Non-pigmented ciliary epithelial cell (primary cell): ENCODE results near the gene TMEM95.

Source experiments
- DNase-seq: peaks from one replicate; pipeline ENCODE4 v3.0.0-alpha.2; 2010; ENCODE audit warnings: low read depth

The TMEM95 gene

DNA sequence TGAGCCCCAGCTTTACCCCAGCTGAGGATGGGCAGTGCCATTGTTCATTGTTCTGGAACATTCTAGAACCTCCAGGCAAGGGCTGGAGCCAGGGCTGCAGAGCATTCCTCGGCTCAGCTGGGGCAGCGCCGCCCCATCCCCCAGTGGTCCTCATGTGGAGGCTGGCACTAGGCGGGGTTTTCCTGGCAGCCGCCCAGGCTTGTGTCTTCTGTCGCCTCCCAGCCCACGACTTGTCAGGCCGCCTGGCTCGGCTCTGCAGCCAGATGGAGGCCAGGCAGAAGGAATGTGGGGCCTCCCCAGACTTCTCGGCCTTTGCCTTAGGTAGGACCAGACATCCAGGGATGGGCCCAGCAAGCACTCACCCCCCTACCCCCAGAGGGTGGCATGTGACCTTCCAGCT lies at the start of gene TMEM95:
TMEM95 (plus strand) TSS at position 104 of the 400 bp plus-strand sequence; CDS start at position 153, 49 bp downstream.
- no peak for DNase-seq

GRCh38 chr17:7306911-7307685 lies 47.9 kb upstream of the TMEM95 start, which contains the start of gene EIF5A:
EIF5A (plus strand) TSS chr17:7307628; CDS start chr17:7309636, 2,008 bp downstream.
- peak; percentile 100 for DNase-seq

DNA sequence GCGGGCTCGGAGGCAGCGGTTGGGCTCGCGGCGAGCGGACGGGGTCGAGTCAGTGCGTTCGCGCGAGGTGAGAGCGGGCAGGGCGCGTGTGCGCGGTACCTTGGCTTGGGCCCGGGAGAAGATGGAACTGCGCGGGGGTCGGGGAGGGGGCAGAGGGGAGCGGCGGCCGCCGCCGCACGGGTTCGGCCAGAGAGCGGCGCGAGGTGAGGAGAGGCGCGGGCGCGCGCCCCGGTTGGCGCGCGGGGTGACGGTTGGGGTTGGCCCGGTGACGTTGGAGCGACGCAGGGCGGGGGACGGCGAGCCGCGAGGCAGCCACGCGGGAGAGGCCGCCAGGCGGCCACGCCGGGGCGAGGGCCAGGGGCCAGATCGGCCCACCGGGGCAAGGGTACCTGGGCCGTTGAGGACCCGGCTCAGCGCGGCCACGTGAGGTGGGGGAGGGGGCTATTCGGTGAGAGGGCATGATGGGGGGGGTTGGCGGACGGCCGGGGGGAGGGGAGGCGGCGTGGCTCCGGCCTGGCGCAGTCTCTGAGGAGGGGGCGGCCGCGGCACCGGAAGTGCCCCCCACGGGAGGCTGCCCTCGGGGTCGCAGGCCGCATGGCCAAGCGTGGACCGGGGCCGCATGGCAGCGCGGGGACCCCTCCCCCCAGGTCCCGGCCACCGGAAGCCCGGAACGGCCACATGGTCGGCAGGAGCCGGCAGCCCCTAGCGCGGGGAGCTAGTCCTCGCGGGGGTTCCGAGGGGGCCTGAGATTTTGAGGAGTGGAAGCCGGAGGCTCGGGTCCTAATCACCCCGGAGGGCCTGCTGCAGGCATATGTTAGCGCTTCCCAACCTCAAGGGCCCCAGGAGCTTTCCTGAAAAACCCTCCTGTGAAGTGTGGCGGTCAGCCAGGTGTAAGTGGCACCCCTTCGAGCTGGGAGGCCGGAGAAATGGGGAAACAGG lies 47.0 kb upstream of the TMEM95 start:
- DNase-seq = no peak

- DNase-seq = peak; percentile 45
These were observed 46.1 kb upstream of the TMEM95 start for GRCh38 chr17:7308625-7309433.

DNA sequence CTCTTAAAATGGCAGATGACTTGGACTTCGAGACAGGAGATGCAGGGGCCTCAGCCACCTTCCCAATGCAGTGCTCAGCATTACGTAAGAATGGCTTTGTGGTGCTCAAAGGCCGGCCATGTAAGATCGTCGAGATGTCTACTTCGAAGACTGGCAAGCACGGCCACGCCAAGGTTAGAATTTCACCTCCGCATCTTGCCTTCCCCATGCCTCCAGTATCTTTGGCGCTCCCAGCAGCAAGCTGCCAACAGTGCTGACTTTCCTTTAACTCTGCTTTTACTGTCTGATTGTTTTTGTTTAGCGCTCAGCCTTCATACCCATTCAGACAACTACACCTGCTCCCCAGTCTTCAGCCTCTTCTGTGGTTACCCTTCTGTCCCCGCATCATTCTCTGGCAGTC lies 45.3 kb upstream of the TMEM95 start:
- DNase-seq = no peak

DNA sequence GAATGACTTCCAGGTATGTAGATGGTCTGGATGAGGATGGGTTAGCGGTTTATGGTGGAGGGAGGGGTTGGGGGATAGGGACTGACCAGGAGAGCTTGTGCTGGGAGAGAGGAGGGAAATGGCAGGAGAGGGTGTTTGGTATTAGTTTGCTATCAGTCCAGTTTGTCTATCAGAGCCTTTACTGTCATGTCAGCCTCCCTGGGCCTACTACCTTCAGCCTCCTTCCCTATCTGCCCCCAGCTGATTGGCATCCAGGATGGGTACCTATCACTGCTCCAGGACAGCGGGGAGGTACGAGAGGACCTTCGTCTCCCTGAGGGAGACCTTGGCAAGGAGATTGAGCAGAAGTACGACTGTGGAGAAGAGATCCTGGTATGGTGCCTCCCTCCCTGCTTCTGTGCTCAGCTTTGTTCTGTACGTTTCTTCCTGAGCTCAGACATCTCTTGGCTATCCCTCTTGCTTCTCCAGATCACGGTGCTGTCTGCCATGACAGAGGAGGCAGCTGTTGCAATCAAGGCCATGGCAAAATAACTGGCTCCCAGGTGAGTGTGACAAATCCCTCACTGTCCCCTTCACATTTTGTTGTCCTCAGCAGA lies 43.7 kb upstream of the TMEM95 start:
- no peak for DNase-seq

DNA sequence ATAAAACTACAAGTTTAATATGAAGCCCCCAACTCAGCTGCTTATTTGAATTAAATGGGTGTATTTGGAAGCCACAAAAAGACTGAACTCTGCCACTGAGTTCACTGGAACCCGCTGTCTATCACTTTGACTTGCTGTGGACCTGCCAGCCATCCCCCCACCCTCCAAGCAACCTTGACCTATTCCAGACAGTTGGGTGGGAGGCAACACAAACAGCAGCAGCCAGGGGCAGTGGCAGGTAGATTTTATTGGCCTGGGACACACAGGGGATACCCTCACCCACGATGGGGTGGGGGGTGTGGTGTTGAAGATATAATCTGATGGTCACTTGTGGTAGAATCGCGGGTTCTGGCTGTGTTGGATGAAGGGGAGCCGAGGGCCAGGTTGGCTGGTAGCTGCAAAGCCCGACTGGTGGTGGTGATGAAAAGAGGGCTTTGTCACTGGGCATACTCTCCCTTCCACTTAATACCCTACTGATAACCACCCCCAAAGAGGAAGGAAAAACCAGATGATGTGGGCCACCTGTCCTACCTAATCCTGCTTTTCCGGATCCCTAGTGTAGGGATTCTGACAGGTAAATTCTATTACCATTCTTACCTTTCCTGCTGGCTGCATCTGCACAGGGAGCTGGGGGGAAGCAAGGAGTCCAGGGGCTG lies 42.4 kb upstream of the TMEM95 start:
- DNase-seq = no peak

GRCh38 chr17:7313088-7313889 lies 41.7 kb upstream of the TMEM95 start:
- no peak for DNase-seq

DNA sequence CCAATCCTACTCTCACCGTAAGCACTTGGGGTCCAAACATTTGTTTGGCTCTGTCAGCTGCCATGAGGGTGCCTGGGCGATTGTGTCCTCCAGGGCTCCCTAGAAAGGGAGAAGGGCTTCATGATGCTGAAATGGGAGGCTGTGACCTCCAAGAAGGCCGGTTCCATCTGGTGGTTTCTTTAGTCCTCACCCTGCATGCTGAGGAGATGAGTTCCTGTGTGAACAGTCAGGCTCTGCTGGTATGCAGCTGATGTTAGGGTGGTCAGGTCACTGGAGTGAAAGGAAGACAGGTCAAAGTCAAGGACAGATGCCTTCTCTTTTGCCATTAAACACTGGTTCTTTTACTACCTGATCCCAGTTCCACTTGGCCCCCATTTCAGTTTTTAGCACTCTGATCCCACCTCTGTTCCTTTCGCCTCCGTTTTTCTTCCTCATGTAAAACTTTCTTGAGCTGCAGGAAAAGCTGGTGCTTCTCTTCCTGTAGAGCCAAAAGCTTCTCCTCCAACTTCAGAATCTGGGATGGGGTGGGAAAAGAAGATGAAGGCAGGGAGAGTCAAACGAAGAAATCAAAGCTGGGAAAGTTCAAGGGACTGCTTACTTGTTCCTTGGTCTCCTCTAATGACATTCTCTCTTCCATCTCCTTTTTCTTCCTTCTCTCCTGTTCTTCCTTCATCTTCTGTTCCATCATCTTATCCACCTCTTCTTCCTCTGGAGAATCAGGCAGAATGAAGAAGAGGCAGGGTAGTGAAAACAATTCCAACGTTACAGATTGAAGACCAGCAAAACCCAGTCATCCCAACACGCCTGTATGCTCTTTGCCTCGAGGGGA lies 40.9 kb upstream of the TMEM95 start:
- DNase-seq = no peak

GRCh38 chr17:7314719-7315569 lies 40.0 kb upstream of the TMEM95 start, which contains the start of gene GPS2:
GPS2 (minus strand) TSS chr17:7315360; CDS start chr17:7315052, 308 bp downstream.
- DNase-seq = peak; percentile 26

GRCh38 chr17:7315570-7316235 lies 39.3 kb upstream of the TMEM95 start:
- DNase-seq = no peak

GRCh38 chr17:7317161-7317803 lies 37.7 kb upstream of the TMEM95 start:
- DNase-seq = no peak

DNA sequence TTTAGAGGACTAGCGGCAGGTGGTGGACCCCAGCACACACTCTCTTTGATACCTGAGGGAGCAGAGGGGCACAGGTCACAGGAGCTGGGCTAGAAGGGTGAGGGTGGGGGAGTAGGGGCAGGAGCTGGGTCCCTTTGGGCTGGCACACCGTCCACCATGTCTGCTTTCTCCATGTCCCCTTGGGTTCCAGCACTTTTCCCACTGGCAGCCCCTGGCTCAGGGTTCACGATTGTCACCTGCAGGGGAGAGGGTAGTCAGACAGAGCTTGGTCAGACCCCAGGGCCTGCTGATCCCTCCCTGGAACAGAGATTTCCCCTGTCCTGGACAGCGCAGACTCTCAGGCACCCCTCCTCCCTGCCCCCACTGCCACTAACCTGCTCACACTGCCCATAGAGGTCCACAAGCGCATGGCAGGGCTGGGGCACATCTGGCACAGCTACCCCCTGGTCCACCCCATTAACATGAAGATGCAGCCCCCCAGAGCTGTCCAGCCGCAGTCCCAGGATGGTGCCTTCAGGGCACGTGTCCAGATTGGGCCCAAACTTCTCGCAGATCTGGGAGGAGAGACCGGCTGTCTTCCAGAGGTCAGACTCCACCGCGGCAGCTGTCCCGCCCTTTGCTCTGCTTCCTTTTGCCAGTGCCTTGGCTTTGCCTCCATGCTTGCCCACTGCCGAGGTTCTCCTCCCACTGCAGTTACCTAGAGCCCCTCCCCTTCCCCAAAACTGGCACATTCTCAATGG lies 36.7 kb upstream of the TMEM95 start:
- DNase-seq = no peak

GRCh38 chr17:7321466-7321865 lies 33.5 kb upstream of the TMEM95 start:
- no peak for DNase-seq

GRCh38 chr17:7322520-7323194 lies 32.3 kb upstream of the TMEM95 start:
- no peak for DNase-seq
